Omental fat pad (tissue), 4 donors: ENCODE measurements around the gene PVRIG. TPM values are rescaled to one million over a fixed set of nuclear protein-coding genes. Genes with fewer than 3 reads are reported as not detected.
"Not testable (repeated sequence)": the region's sequence is repeated elsewhere in the genome, so short reads cannot be mapped to it uniquely, and the experiment has no call there.

Experiments
- ATAC-seq: fragments of 150-250 bp; one replicate; pipeline ENCODE4 v1.9.1; 2016; ENCODE audit warnings: mild to moderate bottlenecking, moderate library complexity; ENCODE audit not compliant: low FRiP score
- DNase-seq: peaks from one replicate; pipeline ENCODE4 v3.0.0-alpha.2; 2019; ENCODE audit warnings: low spot score
- total RNA-seq, 4 donors: library from RNA; depleted of rRNA; stranded (reverse); fragments of >200 nt; gene quantifications; one replicate each; pipeline ENCODE4 v1.1.0, GENCODE V29; 2016
- TF ChIP-seq, protein P1 (sequence below), 3 donors: fragments of 450-650 bp; IDR thresholded peaks; one replicate each; pipeline ENCODE4 v1.5.1; 2016 to 2017; ENCODE audit warnings: antibody characterized with exemption in 3 of 3, mild to moderate bottlenecking in 3 of 3, moderate library complexity in 2 of 3

Gene PVRIG
- total RNA-seq, 4 donors from 2014 or later, result 0.74 to 2.2 (median 1.1) TPM; not detected in 1

- TF ChIP-seq, protein P1, sequence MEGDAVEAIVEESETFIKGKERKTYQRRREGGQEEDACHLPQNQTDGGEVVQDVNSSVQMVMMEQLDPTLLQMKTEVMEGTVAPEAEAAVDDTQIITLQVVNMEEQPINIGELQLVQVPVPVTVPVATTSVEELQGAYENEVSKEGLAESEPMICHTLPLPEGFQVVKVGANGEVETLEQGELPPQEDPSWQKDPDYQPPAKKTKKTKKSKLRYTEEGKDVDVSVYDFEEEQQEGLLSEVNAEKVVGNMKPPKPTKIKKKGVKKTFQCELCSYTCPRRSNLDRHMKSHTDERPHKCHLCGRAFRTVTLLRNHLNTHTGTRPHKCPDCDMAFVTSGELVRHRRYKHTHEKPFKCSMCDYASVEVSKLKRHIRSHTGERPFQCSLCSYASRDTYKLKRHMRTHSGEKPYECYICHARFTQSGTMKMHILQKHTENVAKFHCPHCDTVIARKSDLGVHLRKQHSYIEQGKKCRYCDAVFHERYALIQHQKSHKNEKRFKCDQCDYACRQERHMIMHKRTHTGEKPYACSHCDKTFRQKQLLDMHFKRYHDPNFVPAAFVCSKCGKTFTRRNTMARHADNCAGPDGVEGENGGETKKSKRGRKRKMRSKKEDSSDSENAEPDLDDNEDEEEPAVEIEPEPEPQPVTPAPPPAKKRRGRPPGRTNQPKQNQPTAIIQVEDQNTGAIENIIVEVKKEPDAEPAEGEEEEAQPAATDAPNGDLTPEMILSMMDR (IDR thresholded peaks at IDR 0.05), result no peak
- no peak for ATAC-seq
These were observed 2.8 kb downstream of the PVRIG start for GRCh38 chr7:100222445-100223132.

GRCh38 chr7:100223376-100223927 is 3.7 kb downstream of the PVRIG start:
- DNase-seq, ATAC-seq: not testable (repeated sequence)

More at GRCh38 chr7:100222445-100223132, 2.8 kb downstream of the PVRIG start:
- no peak for DNase-seq

- not testable (repeated sequence) for ATAC-seq
These were observed 5.1 kb downstream of the PVRIG start for GRCh38 chr7:100224891-100225290.

GRCh38 chr7:100234660-100235317 is 15.0 kb downstream of the PVRIG start:
- not testable (repeated sequence) for ATAC-seq, DNase-seq

More at GRCh38 chr7:100224891-100225290, 5.1 kb downstream of the PVRIG start:
- not testable (repeated sequence) for DNase-seq

GRCh38 chr7:100239975-100240374 is 20.2 kb downstream of the PVRIG start:
- not testable (repeated sequence) for DNase-seq, ATAC-seq

GRCh38 chr7:100243385-100243784 is 23.6 kb downstream of the PVRIG start:
- DNase-seq, ATAC-seq: not testable (repeated sequence)

DNA sequence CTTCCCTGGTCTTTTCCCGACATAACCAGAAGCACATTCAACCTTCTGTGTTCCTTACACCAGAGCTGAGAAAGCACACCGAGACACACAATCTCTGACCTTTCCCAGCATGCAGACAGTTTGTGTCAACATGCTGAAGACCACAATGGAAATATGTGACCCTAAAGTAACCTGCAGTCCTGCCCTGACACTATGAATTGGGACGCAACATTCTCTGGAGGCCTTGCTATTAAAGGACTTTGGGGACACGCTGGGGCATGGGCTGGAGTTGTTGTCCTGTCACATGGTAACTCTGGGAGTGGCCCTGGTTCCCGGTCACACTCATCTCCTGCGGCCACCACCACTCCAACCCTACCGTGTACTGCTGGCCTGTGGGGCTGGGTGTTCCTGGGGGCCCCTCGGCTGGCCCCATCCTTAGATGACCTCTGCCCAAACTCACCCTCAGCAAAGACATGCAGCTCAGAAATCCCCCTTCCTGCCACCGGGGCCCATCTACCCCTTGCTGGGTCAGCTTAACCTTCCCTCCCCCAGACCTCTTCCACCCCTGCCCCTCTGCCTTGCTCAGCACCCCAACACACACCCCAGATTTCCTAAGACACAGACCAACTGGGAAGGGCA is 25.3 kb downstream of the PVRIG start:
- ATAC-seq, DNase-seq: not testable (repeated sequence)

DNA sequence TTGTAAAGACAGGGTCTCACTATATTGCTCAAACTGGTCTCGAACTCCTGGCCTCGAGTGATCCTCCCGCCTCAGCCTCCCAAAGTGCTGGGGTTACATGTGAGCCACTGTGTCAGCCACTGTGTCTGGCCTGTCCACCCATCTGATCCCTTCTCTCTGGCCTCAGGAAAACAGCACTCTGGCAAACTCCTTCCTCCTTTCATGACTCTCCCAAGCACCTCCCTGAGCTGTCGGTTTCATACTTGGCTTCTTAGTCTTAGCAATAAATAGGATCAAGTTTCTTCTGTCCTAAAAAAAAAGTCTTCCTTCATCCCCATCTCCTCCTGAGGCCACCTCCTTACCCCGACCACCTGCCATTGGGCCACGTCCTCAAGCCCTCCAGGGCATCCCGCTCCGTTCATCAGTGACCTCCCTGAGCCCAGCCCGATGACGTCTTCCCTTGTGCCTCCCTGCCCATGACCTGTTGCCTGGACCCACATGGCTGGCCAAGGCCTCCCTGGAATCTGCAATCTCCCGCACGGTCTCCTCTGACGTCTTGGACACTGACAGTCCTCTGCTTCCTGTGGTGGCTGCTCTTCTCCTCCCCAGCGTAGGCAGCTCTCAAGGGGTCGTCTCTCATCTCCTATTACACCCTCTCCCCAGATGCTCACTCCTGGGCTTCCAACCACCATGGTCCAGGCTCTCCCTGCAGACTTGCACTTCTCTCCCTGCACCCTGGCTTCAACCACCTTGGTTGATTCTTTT is 26.5 kb downstream of the PVRIG start:
- ATAC-seq, DNase-seq: not testable (repeated sequence)

DNA sequence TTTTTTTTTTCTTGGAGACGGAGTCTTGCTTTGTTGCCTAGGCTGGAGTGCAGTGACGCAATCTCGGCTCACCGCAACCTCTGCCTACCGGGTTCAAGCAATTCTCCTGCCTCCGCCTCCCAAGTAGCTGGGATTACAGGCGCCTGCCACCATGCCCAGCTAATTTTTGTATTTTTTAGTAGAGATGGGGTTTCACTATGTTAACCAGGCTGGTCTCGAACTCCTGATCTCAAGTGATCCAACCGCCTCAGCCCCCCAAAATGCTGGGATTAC is 27.1 kb downstream of the PVRIG start:
- not testable (repeated sequence) for DNase-seq, ATAC-seq

GRCh38 chr7:100247152-100247757 is 27.5 kb downstream of the PVRIG start:
- peak; percentile 59 for ATAC-seq
- no peak for DNase-seq
- TF ChIP-seq, protein P1 (IDR thresholded peaks at IDR 0.05), result no peak

GRCh38 chr7:100248483-100248882 is 28.7 kb downstream of the PVRIG start:
- ATAC-seq (no peak), DNase-seq (no peak)
- TF ChIP-seq, protein P1 (IDR thresholded peaks at IDR 0.05), result no peak
